H1 (cell line): ENCODE measurements around the gene GIMAP5. TPM values are rescaled to one million over a fixed set of nuclear protein-coding genes. Genes with fewer than 3 reads are reported as not detected.

Experiments used
- GABPA ChIP-seq: IDR thresholded peaks from 2 replicates; pipeline ENCODE4 v1.6.1; 2011; ENCODE audit warnings: mild to moderate bottlenecking, low read length, moderate library complexity, borderline replicate concordance; ENCODE audit not compliant: insufficient read depth
- HDAC2 ChIP-seq, 2 experiments: fragments of 300-600 bp in 1 of 2; sonication (generic) in 1 of 2; IDR thresholded peaks; 2 replicates each; pipeline ENCODE4 v1.6.1; 2011 to 2012; ENCODE audit warnings: low read depth in 2 of 2, low read length in 2 of 2, mild to moderate bottlenecking in 2 of 2, moderate library complexity in 2 of 2, borderline replicate concordance in 1 of 2, inconsistent platforms in 1 of 2
- KDM1A ChIP-seq: fragments of 200-600, 300-600 bp; sonication (generic); IDR thresholded peaks from 2 replicates; pipeline ENCODE4 v1.7.1; 2016; ENCODE audit warnings: mild to moderate bottlenecking, low read length, borderline replicate concordance
- NRF1 ChIP-seq: IDR thresholded peaks from 2 replicates; pipeline ENCODE4 v1.6.1; 2011; ENCODE audit warnings: mild to moderate bottlenecking, low read depth, low read length, improper control_type of control experiment
- RBBP5 ChIP-seq: IDR thresholded peaks from 2 replicates; pipeline ENCODE4 v1.7.1; 2012; ENCODE audit warnings: low read depth, mild to moderate bottlenecking, inconsistent platforms, low read length, moderate library complexity, borderline replicate concordance
- RFX5 ChIP-seq: IDR thresholded peaks from 2 replicates; pipeline ENCODE4 v1.6.1; 2011; ENCODE audit warnings: low read depth, low read length, improper control_type of control experiment, borderline replicate concordance
- polyA plus RNA-seq, 7 experiments: library from polyadenylated mRNA; depleted of rRNA in 3 of 7; stranded (reverse) in 5 of 7; unstranded in 2 of 7; fragments of >200 nt in 5 of 7; fragments of 200-250 nt in 2 of 7; gene quantifications; 1 replicate in 5 of 7; 2 replicates in 1 of 7; 4 replicates in 1 of 7; pipeline versions ENCODE4 v1.2.1 to v1.2.3, GENCODE V29; 2011 to 2013; ENCODE audit warnings: missing spikeins in 2 of 7, mixed read lengths in 2 of 7
- total RNA-seq: library from RNA; stranded (reverse); fragmentation: NEBNext Ultra II Directional; extraction: Animal tissue kit (Norgen Biotek cat#: 25700); gene quantifications from 2 replicates; pipeline ENCODE4 v1.2.1, GENCODE V29; 2021
- TF ChIP-seq, protein P1 (sequence below): fragments of 300-600 bp; sonication (generic); IDR thresholded peaks from 2 replicates; pipeline ENCODE4 v1.7.1; 2012; ENCODE audit warnings: low read length, moderate library complexity, mild to moderate bottlenecking, inconsistent platforms; ENCODE audit not compliant: insufficient replicate concordance

The GIMAP5 gene
- total and polyA plus RNA-seq, 2 of the 8 experiments (the other 6 are each of a cell fraction or from before 2014, with no cell fraction given) = not detected

DNA sequence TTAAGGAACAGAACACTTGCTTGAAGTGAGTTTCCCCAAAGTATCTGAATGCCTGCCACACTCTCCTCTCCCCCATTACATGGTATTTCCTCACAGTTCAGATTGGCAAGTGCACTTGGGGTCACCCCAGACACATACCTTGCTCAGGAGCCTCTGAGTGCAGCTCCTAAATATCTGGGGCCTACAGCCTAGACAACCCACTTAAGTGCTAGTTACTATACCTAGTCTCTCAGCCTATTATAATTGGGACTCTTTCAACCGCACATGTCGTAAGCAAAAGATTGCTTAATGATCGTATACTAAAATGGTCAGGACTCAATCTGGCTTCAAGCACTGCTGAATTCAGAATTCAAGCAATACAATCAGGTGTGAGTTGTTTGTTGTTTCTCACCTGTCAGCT lies 43.1 kb downstream of the GIMAP5 start (continued):
- TF ChIP-seq RFX5 (no peak), RBBP5 (no peak), KDM1A (no peak), HDAC2 (IDR thresholded peaks at IDR 0.05; ENCODE audit: borderline replicate concordance in 1 of 2, low read depth in 2 of 2, low read length in 2 of 2) (no peak), GABPA (no peak), NRF1 (no peak)
- TF ChIP-seq, protein P1, sequence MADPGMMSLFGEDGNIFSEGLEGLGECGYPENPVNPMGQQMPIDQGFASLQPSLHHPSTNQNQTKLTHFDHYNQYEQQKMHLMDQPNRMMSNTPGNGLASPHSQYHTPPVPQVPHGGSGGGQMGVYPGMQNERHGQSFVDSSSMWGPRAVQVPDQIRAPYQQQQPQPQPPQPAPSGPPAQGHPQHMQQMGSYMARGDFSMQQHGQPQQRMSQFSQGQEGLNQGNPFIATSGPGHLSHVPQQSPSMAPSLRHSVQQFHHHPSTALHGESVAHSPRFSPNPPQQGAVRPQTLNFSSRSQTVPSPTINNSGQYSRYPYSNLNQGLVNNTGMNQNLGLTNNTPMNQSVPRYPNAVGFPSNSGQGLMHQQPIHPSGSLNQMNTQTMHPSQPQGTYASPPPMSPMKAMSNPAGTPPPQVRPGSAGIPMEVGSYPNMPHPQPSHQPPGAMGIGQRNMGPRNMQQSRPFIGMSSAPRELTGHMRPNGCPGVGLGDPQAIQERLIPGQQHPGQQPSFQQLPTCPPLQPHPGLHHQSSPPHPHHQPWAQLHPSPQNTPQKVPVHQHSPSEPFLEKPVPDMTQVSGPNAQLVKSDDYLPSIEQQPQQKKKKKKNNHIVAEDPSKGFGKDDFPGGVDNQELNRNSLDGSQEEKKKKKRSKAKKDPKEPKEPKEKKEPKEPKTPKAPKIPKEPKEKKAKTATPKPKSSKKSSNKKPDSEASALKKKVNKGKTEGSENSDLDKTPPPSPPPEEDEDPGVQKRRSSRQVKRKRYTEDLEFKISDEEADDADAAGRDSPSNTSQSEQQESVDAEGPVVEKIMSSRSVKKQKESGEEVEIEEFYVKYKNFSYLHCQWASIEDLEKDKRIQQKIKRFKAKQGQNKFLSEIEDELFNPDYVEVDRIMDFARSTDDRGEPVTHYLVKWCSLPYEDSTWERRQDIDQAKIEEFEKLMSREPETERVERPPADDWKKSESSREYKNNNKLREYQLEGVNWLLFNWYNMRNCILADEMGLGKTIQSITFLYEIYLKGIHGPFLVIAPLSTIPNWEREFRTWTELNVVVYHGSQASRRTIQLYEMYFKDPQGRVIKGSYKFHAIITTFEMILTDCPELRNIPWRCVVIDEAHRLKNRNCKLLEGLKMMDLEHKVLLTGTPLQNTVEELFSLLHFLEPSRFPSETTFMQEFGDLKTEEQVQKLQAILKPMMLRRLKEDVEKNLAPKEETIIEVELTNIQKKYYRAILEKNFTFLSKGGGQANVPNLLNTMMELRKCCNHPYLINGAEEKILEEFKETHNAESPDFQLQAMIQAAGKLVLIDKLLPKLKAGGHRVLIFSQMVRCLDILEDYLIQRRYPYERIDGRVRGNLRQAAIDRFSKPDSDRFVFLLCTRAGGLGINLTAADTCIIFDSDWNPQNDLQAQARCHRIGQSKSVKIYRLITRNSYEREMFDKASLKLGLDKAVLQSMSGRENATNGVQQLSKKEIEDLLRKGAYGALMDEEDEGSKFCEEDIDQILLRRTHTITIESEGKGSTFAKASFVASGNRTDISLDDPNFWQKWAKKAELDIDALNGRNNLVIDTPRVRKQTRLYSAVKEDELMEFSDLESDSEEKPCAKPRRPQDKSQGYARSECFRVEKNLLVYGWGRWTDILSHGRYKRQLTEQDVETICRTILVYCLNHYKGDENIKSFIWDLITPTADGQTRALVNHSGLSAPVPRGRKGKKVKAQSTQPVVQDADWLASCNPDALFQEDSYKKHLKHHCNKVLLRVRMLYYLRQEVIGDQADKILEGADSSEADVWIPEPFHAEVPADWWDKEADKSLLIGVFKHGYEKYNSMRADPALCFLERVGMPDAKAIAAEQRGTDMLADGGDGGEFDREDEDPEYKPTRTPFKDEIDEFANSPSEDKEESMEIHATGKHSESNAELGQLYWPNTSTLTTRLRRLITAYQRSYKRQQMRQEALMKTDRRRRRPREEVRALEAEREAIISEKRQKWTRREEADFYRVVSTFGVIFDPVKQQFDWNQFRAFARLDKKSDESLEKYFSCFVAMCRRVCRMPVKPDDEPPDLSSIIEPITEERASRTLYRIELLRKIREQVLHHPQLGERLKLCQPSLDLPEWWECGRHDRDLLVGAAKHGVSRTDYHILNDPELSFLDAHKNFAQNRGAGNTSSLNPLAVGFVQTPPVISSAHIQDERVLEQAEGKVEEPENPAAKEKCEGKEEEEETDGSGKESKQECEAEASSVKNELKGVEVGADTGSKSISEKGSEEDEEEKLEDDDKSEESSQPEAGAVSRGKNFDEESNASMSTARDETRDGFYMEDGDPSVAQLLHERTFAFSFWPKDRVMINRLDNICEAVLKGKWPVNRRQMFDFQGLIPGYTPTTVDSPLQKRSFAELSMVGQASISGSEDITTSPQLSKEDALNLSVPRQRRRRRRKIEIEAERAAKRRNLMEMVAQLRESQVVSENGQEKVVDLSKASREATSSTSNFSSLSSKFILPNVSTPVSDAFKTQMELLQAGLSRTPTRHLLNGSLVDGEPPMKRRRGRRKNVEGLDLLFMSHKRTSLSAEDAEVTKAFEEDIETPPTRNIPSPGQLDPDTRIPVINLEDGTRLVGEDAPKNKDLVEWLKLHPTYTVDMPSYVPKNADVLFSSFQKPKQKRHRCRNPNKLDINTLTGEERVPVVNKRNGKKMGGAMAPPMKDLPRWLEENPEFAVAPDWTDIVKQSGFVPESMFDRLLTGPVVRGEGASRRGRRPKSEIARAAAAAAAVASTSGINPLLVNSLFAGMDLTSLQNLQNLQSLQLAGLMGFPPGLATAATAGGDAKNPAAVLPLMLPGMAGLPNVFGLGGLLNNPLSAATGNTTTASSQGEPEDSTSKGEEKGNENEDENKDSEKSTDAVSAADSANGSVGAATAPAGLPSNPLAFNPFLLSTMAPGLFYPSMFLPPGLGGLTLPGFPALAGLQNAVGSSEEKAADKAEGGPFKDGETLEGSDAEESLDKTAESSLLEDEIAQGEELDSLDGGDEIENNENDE = no peak
